HUDEP-2 (cell line): Measurements from ENCODE around the gene DLG2.

Source experiments
- DNase-seq, 76 experiments: peaks; one replicate each; lab custom pipeline; 2025; ENCODE audit not compliant: unreplicated experiment in 76 of 76; lab: John Stamatoyannopoulos, UW

DLG2 gene

DNA sequence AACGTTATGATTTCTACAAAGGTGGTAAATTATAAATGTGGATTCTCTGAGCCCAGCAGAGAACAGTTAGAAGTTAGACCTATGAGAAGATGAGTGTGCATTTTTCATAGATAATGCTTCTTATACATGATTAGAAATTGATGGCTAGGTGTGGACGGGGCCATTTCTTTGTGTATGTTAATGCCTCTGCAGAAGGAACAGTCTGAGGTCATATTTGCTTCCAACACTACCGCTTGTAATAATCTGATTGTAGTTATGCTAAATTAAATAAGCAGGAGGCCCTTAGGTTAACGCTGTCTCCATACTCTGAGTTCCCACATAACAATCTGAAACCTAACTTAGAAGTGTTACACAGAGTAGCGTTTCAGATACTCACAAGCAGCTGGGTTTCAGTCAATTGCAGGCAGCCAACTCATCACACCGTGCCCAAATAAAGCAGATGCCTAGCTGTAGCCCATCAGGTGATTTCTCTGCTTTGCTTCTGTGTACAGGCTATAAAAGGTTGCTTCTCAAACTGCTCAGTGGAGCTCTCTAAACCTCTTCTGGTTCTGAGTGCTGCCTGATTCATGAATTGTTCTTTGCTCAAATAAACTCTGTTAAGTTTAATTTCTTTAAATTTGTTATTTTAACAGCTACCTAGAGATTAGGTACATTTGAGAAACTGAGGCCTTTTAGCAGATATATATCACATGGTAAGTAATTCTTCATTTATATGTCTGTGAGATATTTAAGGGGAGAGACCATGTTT, 1702.2 kb downstream of the DLG2 start:
- DNase-seq: no peak

DNA sequence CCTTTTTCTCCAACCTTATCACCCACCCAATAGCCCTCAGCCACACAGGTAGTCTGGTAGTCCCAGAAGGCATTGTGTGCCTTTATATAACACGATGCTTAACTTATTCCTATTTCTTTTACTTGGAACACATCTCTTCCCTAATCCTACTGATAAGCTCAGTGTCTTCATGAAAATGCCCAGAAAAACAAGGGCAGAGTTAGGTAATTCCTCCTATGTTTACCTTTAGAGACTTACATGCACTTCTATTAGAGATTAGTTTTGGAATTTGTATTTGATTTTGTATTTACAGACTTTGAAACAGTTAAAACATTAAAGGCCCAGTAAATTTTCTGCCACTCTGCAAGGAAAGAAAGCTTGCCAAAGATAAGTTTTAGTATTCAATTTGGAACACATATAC, 1703.2 kb downstream of the DLG2 start:
- DNase-seq: no peak

DNA sequence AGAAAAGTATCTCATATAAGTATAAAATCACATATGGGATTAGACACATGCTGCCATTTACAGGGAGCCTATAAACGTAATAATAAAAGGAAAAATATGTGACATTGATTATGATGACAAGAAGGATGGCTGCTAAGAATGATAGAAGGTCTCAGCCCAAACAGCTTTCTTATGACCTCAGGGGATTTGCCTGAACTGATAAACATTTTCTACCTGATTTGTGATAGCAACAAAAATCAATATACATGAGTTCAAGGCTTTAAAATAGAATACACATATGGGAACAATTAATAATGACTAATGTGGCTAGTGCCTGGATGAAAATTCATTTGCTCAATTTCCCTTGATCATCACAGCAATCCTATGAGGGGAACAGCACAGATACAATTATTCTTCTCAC, 1704.2 kb downstream of the DLG2 start:
- DNase-seq: no peak

DNA sequence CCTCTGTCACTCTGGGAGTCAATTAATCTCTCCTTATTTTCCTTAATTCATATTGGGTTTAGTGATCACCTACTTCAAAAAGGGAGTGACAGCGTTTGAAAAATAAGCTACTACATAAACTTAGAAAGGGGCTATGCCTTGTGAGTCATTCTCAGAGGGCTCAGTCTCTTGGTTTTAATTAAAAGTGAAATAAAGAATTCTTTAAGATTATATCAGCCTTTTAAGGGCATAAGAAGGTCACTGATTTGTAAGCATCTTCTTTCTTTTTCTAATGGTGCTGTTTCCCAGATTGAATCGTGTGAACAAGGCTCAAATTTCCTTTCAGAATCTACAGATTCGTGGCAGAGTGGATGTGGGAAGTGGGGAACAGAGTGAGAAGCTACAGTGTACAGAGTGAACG, 1704.8 kb downstream of the DLG2 start:
- DNase-seq: no peak

DNA sequence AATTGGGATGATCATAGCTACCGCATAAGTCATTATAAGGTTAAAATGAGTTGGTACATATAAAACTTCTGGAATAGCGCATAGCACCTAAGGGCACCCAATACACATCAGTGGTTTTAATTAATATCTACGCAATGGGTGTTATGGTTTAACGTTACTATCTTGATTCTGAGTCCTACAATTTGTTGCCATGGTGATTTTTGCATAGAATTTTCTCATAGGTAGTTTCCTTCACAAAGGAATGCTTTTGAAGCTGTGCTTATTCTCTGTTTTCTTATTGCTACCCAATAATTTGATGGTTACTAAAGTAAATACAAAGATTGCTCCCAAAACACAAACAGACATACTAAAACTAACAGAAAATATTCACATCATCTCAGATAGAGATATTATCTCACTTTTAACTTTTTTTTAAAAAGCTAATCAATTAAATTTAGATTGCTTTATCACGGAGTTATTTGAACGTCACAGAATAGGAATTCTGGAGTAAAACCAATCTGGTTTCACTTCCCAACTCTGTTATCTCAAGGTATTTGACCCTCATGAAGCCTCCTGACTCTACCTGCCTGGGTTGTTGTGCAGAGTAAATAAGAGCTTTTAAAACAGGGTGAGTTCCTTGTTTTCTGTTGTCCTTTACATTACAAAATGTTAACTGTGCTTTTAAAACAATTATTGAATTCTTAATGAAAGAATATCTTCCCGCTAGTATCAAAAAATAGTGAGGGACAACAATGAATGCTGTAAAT, 1705.5 kb downstream of the DLG2 start:
- DNase-seq: no peak

DNA sequence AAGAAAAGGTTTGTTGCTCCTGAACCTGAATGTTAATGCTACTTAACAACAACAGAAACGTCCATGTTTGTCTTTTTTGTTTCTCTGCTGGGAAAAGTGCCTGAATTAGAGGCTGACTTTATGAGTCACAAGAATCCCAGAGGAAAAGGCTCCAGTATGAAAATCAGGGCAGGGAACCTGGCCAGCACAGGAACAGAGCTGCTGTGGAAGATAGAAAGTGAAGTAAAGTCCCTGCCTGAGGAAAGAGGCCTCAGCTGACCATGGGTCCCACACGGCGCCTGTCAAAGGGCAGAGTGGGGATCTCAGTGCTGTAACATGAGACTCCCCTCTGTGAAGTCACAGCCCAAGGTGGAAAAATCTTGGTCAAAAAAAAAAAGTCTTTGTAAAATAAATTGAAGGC, 1708.7 kb downstream of the DLG2 start:
- DNase-seq: no peak

DNA sequence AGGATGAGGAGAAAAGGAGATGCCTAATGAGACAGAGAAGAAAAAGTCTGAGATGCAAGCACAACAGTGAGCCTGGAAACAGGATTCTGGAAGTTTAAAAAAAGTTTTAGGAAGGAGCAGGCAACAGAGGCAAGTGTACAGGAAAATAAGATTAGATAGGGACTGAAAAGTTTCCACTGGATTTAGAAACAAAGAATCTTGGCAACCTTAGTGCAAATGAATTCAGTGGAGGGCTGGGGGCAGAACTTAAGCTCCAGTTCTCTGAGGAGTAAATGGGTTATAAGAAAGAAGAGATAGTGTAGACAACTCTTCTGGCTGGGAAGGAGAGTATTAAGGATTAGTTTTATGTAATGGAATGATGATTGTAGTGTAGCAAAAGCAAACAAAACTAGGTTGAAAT, 1712.1 kb downstream of the DLG2 start:
- DNase-seq: no peak

DNA sequence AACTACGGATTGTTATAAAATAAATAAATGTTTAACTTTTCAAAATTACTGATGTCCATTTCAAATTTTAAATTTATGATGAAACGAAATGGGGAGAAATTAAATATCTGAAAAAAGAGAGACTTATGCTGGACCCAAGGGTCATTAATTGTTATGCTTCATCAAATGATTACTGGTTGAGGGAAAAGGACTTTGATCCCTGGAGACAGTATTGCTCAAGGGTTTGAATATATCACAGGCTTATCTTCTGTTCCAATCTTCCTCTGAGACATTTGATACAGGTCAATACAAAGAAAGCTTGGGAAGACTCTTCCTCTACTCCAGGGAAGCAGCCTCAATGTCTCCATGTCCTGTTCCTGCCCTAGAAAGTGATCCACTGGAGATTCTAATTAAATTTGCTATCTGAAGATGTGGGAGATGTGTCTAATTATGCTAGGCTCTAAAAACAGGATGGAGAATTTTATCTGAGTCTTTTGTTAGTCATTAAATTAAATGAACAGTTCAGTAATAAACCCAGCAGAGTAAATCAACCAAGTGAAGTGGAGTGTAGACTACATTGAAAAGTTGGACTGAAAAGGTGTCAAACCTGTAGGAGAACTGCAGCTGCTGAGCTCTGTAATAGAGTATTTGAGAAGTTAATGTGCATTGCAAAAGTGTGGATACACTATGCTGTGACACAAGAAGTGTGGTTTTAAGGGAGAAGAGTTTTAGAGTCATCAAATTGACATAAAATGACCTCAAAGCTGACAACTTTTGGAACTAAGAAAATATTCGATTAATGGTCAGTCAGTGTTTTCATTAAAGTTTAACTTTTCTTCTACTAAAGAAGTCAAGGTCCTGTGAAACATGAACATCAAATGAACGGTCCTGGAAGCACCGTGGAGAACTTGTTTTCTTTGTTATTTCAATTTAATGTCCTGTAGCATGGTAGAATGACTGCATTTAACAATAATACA, 1717.3 kb downstream of the DLG2 start:
- no peak for DNase-seq

DNA sequence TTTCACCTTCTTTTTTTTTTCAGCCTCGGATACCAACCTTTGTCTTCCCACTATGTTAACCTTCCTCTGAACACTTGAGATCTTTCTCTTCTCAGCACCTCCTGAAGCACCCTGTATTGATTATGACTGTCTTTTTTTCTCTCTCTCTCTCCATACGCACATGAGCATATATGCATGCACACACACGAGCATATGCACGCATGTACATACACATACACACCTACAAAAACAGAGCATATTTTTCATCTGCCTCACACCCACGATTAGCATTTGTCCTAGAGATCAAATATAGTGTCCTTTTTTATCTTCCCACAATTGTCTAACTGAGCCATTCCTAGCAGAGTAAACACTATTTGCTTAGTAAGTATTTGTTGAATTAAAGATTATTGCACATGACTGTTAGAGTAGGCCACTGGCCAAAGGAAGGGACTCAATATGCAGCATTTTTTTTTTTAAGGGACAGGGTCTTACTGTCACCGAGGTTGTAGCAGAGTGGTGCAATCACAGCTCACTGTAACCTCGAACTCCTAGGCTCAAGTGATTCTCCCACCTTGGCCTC, 1718.8 kb downstream of the DLG2 start:
- no peak for DNase-seq

DNA sequence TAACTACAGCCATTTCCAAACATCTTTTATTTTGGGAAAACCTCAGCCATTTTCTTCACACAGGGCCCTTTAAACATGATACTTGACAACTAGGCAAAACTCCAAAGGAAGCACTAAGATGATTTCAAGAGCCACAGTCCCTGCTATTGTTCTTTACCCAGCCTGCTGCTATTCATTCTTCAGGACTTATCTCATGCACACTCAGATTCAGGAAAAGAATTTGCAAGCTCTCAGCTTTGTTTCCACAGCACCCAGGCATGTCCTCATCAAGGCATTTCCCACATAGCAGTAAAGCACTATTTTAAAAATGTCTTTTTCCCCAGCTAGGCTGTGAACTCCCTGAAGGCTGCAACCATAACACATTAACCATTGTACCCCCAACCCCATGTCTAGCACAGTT, 1731.6 kb downstream of the DLG2 start:
- no peak for DNase-seq

DNA sequence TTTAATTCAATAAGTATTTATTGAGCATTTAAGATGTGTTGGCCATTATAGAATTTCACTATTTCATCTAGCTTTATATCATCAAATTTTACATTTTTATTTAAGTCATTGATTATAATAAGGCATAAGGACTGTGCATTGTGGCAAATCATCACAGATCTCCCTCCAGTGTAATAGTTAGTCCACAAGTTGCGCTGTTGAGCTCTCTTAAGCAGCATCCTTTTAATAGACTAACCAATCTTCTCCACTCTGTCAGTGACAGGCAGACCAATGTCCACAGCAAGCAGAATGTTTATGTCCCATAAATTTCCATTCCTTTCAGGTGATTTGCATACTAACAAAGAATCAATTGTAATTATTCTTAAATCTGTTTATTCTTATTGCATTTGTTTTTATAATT, 1745.7 kb downstream of the DLG2 start:
- no peak for DNase-seq

DNA sequence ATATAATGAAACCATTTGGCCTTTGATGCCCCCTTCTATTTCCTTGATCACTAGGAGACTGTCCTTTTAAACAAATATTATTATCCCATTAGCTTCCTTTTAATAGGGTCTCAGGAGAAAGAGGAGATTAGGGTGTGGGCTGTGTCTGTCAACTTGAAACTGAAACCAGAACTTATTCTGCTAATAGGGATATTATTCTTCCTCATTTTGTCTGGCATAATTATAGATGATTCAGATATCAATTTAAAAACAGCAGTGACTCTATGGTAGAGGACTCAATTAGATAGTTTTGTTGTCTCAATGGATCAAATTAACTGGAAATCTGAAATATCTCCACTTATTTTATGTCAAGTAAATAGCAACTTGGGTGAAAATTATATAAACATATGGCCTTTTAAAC, 1756.1 kb downstream of the DLG2 start:
- no peak for DNase-seq

DNA sequence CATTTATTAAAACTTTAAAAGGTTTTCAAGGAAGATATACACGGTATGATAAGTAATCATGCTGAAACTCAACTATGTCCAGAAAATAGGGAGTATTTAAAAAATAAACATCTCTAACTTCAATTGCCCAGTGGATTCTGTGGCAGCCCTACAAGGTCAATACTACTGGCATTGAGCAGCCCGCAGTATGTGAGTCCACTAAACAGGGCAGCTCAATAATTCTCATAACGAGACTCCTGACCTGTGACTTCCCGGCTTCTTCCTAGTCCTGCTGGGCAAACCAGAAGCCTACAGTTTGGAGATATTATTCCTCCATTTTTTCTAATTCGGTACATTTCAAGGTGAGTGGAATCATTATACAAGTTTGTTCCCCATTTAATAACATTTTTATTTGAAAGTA, 1760.5 kb downstream of the DLG2 start:
- DNase-seq: no peak

DNA sequence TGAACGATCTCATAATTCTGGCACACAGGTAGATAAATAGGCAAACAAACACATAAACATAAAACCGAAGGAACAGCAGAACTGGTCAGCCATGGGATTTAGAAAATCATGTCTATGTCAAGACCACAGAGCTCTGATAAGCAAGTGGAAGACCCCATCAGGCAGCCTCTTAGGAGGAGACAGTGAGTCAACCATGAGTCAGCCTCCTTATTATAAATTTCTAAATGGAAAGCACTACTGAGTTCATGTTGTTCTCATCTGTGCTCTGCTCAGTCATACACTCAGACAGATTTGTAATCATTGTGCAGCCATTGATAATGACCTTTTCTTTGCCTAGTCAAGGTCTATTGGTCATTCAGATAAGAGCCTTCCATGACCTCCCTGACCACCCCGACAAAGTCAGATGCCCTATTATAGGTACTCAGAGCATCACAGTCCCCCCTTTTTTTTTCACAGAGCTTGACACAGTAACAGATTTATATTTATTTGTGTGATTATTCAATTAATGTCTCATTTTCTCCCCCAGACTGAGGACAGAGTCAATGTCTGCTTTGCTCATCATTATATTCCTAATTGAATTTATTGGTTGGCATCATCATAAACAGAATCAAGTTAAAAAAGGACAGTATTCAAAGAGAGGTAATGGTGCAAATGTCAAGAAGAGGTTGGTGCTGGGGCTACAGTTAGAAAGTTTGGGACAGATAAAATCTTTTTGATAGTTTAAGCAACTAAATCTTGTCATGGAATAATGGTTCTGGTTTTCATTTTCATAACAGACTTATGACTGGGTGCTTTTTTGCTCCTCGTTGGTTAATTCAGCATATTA, 1761.3 kb downstream of the DLG2 start:
- DNase-seq: no peak

DNA sequence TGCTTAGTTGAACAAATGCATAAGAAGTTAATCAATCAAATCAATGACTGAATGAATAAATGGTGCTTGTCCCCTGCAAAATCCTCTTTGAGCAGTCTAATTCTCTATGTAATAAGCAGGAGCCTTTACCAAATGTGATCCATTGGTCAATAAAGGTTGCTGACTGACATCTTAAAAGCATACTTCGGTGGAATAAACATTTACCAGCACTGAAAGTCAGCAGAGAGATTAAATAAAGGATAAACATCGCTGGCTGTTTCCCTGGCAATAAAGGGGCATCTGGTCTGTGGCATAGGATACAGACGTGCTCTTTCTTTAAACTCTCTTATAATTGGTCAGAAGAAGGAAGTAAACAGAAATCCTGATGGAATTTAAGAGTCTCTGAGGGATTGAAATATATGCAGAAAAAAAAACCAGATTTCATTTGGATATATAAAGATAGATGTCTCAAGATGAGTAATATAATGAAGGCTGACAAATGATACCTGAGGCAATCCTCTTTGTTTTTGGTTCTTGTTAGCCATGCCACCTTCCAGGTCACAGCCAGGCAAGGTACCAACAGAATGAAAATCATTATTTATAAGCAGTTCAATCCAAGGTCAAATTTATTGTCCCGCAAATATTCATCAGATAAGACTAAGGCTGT, 1762.6 kb downstream of the DLG2 start:
- DNase-seq: no peak

DNA sequence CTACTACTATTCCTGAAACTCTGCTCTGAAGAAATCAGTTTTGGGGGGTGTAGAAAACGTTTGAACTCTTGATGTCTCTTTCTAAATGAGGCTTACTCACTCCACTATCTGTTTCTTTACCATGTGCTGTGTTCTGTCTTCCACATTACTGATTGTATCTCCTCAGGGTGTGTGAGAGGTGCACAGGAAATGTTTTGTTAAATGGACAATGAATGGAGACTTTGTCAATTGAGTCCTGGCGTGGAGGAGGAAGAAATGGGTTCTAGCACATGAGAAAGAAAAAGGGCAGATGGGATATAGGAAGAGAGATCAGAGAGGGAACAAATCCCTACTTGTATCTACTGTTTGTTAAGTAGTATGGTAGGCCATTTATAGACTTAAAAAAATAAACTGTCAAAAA, 1763.9 kb downstream of the DLG2 start:
- no peak for DNase-seq

DNA sequence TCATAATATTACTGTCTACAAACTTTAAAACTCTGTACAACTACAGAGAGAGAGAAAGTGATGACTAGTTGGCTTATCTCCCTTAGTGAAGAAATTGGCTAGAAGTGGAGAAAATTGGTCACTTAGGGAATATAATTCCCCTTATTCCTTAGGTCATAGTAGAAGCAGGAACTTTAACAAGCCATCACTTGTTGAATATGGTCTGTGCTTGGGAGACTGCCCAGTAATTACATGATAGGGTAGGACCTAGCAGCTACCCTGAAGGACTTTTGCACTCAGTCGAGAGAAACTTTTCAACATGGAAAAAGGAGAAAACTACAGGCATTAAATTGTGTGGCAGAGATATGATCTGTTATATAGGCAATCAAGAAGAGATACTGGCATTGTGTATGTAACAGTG, 1764.5 kb downstream of the DLG2 start:
- no peak for DNase-seq

DNA sequence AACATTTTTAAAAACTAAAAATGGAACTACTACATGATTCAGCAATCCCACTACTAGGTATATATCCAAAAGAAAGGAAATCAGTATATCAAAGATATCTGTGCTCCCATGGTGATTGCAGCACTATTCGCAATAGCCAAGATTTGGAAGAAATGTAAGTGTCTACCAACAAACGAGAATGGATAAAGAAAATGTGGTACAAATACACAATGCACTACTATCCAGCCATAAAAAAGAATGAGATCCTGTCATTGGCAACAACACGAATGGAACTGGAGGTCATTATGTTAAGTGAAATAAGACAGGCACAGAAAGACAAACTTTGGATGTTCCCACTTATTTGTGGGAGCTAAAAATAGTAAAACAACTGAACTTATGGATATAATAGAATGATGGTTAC, 1765.1 kb downstream of the DLG2 start:
- DNase-seq: no peak

DNA sequence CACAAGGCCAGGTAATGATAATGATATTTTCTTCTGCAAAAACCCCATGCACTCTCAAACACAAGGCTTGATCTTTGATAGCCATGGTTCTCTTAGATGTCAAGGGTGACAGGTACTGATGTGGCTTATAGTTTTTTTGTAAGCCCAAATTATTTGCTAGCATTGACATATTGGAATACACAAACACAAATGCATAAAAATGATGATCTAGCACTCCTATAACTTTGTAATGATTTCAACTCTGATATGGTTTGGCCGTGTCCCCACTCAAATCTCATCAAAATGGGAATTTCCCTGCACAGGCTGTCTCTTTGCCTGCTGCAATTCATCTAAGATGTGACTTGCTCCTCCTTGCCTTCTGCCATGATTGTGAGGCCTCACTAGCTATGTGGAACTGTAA, 1768.5 kb downstream of the DLG2 start:
- DNase-seq: no peak

DNA sequence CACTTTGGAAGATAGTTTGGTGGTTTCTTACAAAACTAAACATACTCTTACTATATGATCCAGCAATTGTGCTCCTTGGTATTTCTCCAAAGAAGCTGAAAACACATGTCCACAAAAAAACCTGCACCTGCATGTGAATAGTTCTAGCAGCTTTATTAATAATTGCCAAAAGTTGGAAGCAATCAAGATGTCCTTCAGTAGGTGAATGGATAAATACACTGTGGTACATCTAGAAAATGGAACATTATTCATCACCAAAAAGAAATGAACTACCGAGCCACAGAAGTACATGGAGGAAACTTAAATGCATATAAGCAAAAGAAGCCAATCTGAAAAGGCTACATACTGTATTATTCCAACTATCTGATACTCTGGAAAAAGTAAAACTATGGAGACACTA, 1771.9 kb downstream of the DLG2 start:
- DNase-seq: no peak
